Fibroblast of mammary gland (primary cell): Measurements from ENCODE around the gene MAGI3.

ENCODE experiments used
- DNase-seq: peaks from one replicate; pipeline ENCODE4 v3.0.0-alpha.2; 2010; ENCODE audit warnings: low read depth
- H3K4me3 ChIP-seq: 2 replicates; pipeline ENCODE4 v1.5.1; 2011; ENCODE audit warnings: low read depth, mild to moderate bottlenecking, low read length, moderate library complexity; ENCODE audit not compliant: control insufficient read depth
- TF ChIP-seq, protein P1 (sequence below): conservative IDR thresholded peaks from 2 replicates; pipeline ENCODE4 v1.5.1; 2011; ENCODE audit warnings: low read depth, low read length, inconsistent platforms; ENCODE audit not compliant: control insufficient read depth, insufficient read depth

The MAGI3 gene

DNA sequence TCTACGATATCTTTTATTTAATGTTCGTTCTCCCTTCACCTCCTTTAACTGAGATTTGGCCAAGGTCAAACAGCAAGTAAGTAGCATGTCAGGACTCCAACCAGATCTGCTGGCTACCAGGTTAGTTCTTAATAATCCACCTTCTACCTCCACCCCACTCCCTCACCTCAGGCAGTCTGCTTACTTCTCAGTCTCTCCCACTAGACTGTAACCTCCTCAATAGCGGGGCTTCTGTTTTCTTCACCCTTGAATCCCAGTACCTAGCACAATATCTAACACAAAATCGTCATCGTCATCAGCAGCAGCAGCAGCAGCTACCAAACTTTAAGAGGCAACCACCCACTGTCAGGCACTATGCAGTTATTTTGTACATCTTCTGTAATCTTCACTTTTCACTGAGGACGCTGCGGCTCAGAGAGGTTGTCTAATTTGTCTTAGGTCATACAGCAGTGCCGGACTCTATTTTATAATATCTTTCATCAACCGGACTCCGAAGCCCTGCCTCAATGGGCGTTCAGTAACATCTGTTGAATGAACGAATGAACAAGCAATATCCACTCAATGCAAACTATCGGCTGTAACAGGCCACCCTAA is 859 bp upstream of the MAGI3 start:
- no peak for DNase-seq
- H3K4me3 ChIP-seq, result peak overlapping the region; percentile 65
- TF ChIP-seq, protein P1, sequence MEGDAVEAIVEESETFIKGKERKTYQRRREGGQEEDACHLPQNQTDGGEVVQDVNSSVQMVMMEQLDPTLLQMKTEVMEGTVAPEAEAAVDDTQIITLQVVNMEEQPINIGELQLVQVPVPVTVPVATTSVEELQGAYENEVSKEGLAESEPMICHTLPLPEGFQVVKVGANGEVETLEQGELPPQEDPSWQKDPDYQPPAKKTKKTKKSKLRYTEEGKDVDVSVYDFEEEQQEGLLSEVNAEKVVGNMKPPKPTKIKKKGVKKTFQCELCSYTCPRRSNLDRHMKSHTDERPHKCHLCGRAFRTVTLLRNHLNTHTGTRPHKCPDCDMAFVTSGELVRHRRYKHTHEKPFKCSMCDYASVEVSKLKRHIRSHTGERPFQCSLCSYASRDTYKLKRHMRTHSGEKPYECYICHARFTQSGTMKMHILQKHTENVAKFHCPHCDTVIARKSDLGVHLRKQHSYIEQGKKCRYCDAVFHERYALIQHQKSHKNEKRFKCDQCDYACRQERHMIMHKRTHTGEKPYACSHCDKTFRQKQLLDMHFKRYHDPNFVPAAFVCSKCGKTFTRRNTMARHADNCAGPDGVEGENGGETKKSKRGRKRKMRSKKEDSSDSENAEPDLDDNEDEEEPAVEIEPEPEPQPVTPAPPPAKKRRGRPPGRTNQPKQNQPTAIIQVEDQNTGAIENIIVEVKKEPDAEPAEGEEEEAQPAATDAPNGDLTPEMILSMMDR, result no peak

DNA sequence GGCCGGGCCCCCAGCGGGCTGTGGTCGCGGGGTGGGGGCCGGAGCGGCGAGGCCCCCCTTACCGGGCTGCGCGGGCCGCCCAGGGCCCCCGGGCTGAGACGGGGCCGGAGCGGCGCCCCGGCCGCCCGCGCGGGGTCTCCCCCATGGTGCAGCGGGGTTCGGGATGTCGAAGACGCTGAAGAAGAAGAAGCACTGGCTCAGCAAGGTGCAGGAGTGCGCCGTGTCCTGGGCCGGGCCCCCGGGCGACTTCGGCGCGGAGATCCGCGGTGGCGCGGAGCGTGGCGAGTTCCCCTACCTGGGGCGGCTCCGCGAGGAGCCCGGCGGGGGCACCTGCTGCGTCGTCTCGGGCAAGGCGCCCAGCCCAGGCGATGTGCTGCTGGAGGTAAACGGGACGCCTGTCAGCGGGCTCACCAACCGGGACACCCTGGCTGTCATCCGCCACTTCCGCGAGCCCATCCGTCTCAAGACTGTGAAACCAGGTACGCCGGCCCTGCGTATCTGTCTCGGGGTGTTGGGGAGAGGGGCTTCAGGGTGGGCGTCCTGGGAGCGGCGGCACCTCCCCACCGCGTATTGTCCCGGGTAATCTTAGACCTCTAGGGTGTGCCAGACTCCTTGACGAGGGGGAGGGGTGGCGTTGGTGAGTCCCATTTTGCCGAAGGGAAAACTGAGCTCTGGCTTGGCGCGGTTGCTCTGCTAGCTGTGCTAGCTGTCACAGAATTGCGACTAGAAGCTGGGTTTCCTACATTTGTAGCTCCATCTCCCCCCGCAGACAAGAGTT is 745 bp downstream of the MAGI3 start:
- TF ChIP-seq, protein P1, result peak; percentile 2
- peak overlapping the region; percentile 86 for H3K4me3 ChIP-seq
- DNase-seq, result no peak

DNA sequence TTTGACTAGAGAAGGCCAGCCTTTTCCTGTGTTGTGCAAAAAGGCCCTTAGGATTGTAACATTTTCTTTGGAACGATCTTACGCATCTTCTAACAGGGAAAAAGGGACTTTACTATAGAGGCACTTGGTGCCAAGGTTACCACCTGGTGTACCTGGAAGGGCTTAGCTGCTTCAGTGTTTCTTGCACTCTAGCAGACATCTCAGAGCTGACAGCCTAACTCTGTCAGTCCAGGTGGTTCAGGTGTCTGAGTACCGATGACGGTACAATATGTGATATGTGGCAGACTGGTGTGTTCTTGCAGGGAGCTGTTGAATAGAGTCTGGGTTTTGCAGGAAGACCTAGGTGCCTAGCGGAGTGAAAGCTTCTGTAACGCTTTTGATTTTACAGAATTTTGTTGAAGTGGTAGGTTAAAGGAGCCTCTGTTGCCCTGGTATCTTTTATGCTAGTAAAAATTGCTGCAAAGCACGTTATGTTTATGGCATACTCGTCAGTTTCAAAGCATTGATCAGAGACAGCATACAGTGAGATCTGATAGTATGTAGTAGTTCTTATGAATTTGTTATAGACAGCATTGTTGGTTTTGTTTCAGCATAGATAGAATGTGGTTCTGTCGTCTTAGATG is 1.4 kb downstream of the MAGI3 start:
- DNase-seq, result no peak
- TF ChIP-seq, protein P1, result no peak
- H3K4me3 ChIP-seq, result peak overlapping the region; percentile 86

DNA sequence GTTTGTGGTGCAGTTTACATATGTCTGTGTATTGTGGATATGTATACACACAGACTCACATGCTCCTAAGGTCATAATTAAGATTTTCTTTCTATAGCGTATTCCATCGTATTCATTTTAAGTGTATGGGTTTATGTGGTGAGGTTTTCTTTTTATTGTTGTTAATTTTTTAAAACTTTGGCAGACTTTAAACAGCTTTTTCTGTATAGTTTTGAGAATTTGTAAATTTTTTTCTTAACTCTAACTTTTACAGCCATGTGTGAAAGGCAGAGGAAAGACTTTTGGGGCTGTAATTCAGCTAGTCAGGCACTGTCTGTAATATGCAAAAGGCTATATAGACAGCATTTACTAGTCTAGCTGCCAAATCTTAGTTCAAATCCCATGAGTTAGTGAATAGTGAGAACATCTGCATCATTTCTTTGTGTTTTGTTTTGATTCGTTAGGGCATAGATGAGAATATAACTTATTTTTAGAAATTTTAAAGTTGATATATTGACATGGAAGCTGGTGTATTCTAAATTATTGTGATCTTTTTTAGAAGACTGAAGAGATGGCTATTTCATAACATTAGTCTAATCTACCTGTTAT is 2.3 kb downstream of the MAGI3 start:
- DNase-seq, result no peak
- TF ChIP-seq, protein P1, result no peak
- peak overlapping the region; percentile 86 for H3K4me3 ChIP-seq

DNA sequence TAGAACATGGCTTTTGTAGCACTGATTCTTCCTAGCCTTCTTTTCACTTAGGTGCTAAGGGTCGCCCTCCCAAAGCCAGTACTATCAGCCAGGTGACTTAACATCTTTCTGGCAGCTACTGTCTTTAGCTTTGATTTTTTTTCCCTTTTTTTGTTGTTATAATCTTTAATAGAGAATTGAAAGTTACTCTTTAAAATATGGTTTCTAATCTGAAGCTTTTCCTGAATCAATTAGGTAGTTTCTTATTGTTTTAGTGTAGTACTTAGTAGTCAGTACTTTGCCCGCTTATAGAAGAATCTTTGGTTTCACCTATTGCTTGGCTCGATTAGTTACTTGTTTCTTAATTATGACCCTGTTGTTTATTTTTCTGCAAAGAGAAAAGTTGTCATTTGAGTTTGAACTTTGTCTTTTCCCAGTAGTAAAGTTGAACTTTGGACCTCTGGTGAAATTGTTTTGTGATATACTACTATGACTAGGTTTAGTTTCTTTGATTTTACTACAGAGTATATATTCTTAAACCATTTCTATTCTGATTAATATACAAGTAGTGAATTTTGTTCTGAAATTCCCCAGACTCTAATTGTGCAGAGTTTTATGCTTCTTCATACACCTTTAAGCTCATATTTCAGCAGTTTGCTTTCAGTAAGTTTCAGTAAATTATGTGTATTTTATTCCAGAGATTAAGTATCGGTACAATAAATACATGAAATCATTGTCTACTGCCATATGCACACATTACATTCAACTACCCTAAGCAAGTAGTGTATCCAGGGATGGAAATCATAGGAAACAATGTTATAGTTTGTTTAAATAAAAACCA is 3.9 kb downstream of the MAGI3 start:
- no peak overlapping the region for H3K4me3 ChIP-seq
- no peak for DNase-seq
- TF ChIP-seq, protein P1, result no peak

DNA sequence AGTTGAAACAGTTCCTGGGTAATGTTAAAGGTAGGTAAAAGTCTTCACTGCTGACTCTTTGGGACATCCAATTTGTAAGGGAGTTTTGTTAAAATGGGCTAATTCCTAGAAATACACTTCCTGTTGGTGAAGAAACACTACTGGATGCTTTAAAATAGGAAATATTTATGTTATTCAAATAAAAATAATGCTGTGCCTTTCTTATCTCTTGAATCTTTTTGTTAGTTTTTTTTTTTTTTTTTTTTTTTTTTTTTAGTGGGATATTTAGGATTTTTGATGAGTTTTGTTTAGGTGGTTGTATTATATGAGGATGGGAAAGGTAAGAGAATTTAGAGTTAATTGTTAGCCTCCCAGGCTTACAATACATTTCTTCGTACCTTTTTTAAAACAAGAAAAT is 4.5 kb downstream of the MAGI3 start:
- H3K4me3 ChIP-seq, result no peak overlapping the region
- DNase-seq, result no peak
- TF ChIP-seq, protein P1, result no peak
